Smooth muscle cell (in vitro differentiated cells): ENCODE measurements around the gene INSYN2B. TPM values are rescaled to one million over a fixed set of nuclear protein-coding genes. Genes with fewer than 3 reads are reported as not detected.

ENCODE experiments used
- DNase-seq: peaks from one replicate; lab custom pipeline; 2025; ENCODE audit not compliant: unreplicated experiment; lab: John Stamatoyannopoulos, UW
- H2AFZ ChIP-seq: fragments of 200-600 bp; sonication (generic); 2 replicates; pipeline ENCODE4 v1.6.0; 2016; ENCODE audit warnings: antibody characterized with exemption, low read depth, mild to moderate bottlenecking
- H3F3A ChIP-seq: fragments of 200-600 bp; sonication (generic); 2 replicates; pipeline ENCODE4 v1.6.0; 2017; ENCODE audit warnings: antibody characterized with exemption, low read depth
- H3K27ac ChIP-seq: fragments of 200-600 bp; sonication (generic); 2 replicates; pipeline ENCODE4 v1.5.1; 2016; ENCODE audit warnings: low read depth, mild to moderate bottlenecking
- H3K27me3 ChIP-seq: fragments of 200-600 bp; sonication (generic); 2 replicates; pipeline ENCODE4 v1.6.1; 2016; ENCODE audit warnings: low read depth, mild to moderate bottlenecking
- H3K36me3 ChIP-seq: fragments of 200-600 bp; sonication (generic); 2 replicates; pipeline ENCODE4 v1.5.1; 2016; ENCODE audit warnings: low read depth
- H3K4me1 ChIP-seq: fragments of 200-600 bp; sonication (generic); 2 replicates; pipeline ENCODE4 v1.5.1; 2016; ENCODE audit warnings: low read depth
- H3K4me2 ChIP-seq: fragments of 200-600 bp; sonication (generic); 2 replicates; pipeline ENCODE4 v1.6.0; 2016; ENCODE audit warnings: mild to moderate bottlenecking
- H3K4me3 ChIP-seq: fragments of 200-600 bp; sonication (generic); 2 replicates; pipeline ENCODE4 v1.5.1; 2016; ENCODE audit warnings: mild to moderate bottlenecking
- H3K79me2 ChIP-seq: fragments of 200-600 bp; sonication (generic); 2 replicates; pipeline ENCODE4 v1.6.0; 2016; ENCODE audit warnings: low read depth, mild to moderate bottlenecking
- H3K9ac ChIP-seq: fragments of 200-600 bp; sonication (generic); 2 replicates; pipeline ENCODE4 v1.6.0; 2016; ENCODE audit warnings: low read depth
- H3K9me3 ChIP-seq: fragments of 200-600 bp; sonication (generic); replicated peaks from 2 replicates; pipeline ENCODE4 v1.5.1; 2016; ENCODE audit warnings: low read depth
- H4K20me1 ChIP-seq: fragments of 200-600 bp; sonication (generic); 2 replicates; pipeline ENCODE4 v1.6.0; 2016; ENCODE audit warnings: low read depth
- CTCF ChIP-seq: fragments of 200-600 bp; sonication (generic); IDR thresholded peaks from 2 replicates; pipeline ENCODE4 v1.5.1; 2017; ENCODE audit warnings: borderline replicate concordance, mild to moderate bottlenecking, antibody characterized with exemption; ENCODE audit not compliant: insufficient read depth, poor library complexity, severe bottlenecking
- WGBS: methylation state at CpG from one replicate; pipeline ENCODE4 v1.1.7; 2016; ENCODE audit warnings: low lambda C conversion rate; 5-methylcytosine and 5-hydroxymethylcytosine counted together
- polyA plus RNA-seq: library from polyadenylated mRNA; unstranded; fragments of >200 nt; fragmentation: Nextera tagmentation; extraction: Ambion mirVana; gene quantifications from 2 replicates; pipeline ENCODE4 v1.2.1, GENCODE V29; 2016
- total RNA-seq: library from RNA; depleted of rRNA; stranded (reverse); fragments of >200 nt; gene quantifications from 2 replicates; pipeline ENCODE4 v1.2.3, GENCODE V29; 2014

Gene INSYN2B
- total and polyA plus RNA-seq, 2 experiments from 2014 or later, result 2.7 to 13.8 TPM

DNA sequence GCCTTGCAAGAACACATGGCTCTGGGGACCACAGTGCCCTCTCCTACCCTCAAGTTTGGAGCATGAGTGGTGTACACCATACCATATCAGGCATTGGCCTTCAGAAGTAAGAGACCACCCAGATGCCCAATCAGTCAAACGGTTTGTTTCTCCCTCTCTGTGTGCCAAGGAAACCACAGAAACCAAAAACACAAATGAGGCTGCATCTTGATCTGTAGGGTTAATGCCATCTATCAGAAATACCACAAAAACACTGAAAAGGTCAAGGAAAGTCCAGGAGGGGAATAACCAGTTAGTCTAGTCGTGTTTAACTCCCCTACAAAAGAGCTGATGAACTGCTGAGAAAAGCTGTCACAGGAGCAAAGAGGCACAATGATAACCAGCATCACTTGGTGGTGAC, 78.4 kb downstream of the INSYN2B start:
- H3K4me2 ChIP-seq, result no peak overlapping the region
- peaks cover 6% of the 10 kb centered on the region for H3K27me3 ChIP-seq
- 66% methylated on average over 2 of the region's 2 CpGs for WGBS
- no peaks in the 10 kb centered on the region for H3K9me3 ChIP-seq
- H3K79me2 ChIP-seq, result no peaks in the 10 kb centered on the region
- no peak overlapping the region for H3K4me3 ChIP-seq
- no peak overlapping the region for H3K9ac ChIP-seq
- no peak overlapping the region for H3K27ac ChIP-seq
- H2AFZ ChIP-seq, result no peak overlapping the region
- peaks cover 10% of the 10 kb centered on the region for H3K4me1 ChIP-seq
- no peak for TF ChIP-seq CTCF
- no peaks in the 10 kb centered on the region for H3F3A ChIP-seq
- no peaks in the 10 kb centered on the region for H3K36me3 ChIP-seq
- DNase-seq, result no peak
- H4K20me1 ChIP-seq, result no peaks in the 10 kb centered on the region

- no peaks in the 10 kb centered on the region for H3K36me3 ChIP-seq
- H3K9ac ChIP-seq, result no peak overlapping the region
- H3K9me3 ChIP-seq, result no peaks in the 10 kb centered on the region
- no peaks in the 10 kb centered on the region for H3K4me1 ChIP-seq
- no peaks in the 10 kb centered on the region for H3K79me2 ChIP-seq
- no peaks in the 10 kb centered on the region for H3F3A ChIP-seq
- H2AFZ ChIP-seq, result no peak overlapping the region
- 89% methylated on average over 4 of the region's 4 CpGs for WGBS
- no peak overlapping the region for H3K27ac ChIP-seq
- no peaks in the 10 kb centered on the region for H4K20me1 ChIP-seq
- TF ChIP-seq CTCF, result no peak
- no peak for DNase-seq
- peaks cover 6% of the 10 kb centered on the region for H3K27me3 ChIP-seq
- H3K4me2 ChIP-seq, result no peak overlapping the region
- no peak overlapping the region for H3K4me3 ChIP-seq
Measured at GRCh38 chr5:169897481-169897880, 82.8 kb downstream of the INSYN2B start.

- 84% methylated on average over 7 of the region's 7 CpGs for WGBS
- H4K20me1 ChIP-seq, result no peaks in the 10 kb centered on the region
- no peak overlapping the region for H3K9ac ChIP-seq
- H3K36me3 ChIP-seq, result no peaks in the 10 kb centered on the region
- H3K9me3 ChIP-seq, result no peaks in the 10 kb centered on the region
- H3F3A ChIP-seq, result no peaks in the 10 kb centered on the region
- H3K4me1 ChIP-seq, result no peaks in the 10 kb centered on the region
- H3K4me3 ChIP-seq, result no peak overlapping the region
- H2AFZ ChIP-seq, result no peak overlapping the region
- no peak overlapping the region for H3K4me2 ChIP-seq
- no peaks in the 10 kb centered on the region for H3K79me2 ChIP-seq
- DNase-seq, result no peak
- peaks cover 6% of the 10 kb centered on the region for H3K27me3 ChIP-seq
- no peak for TF ChIP-seq CTCF
- no peak overlapping the region for H3K27ac ChIP-seq
Measured at GRCh38 chr5:169895926-169896325, 84.4 kb downstream of the INSYN2B start.

DNA sequence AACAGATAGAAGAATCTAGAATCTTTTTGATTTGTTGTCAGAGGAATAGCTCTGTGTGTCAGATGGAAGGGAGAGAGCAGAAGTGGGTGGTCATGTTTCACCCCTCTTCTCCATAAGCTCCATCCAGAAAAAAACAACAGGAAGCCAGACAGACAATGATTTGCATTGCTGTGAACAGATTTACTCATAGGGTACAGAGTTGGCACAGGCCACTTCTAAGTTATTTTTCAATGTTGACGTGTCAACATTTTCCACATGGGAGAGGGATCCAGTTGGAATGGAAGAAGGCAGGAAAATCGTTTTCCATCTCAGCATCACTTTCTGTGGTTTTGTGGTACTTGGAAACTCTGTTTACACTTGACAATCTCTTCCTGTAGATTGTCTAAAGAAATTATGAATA, 86.7 kb downstream of the INSYN2B start:
- WGBS, result 30% methylated on average over 2 of the region's 2 CpGs

More for the DNA sequence above, 86.7 kb downstream of the INSYN2B start:
- no peak overlapping the region for H2AFZ ChIP-seq
- H3K79me2 ChIP-seq, result no peaks in the 10 kb centered on the region
- H3F3A ChIP-seq, result no peaks in the 10 kb centered on the region
- TF ChIP-seq CTCF, result no peak
- no peak overlapping the region for H3K4me3 ChIP-seq
- H3K4me2 ChIP-seq, result no peak overlapping the region
- H3K36me3 ChIP-seq, result no peaks in the 10 kb centered on the region
- no peak overlapping the region for H3K9ac ChIP-seq
- no peak for DNase-seq
- no peak overlapping the region for H3K27ac ChIP-seq
- H3K4me1 ChIP-seq, result no peaks in the 10 kb centered on the region
- H3K27me3 ChIP-seq, result peaks cover 2% of the 10 kb centered on the region
- H4K20me1 ChIP-seq, result no peaks in the 10 kb centered on the region
- no peaks in the 10 kb centered on the region for H3K9me3 ChIP-seq
